HFFc6 (cell line): Measurements from ENCODE around the gene TMEM176B. TPM values are rescaled to one million over a fixed set of nuclear protein-coding genes. Genes with fewer than 3 reads are reported as not detected.
"Not testable (repeated sequence)": the region's sequence is repeated elsewhere in the genome, so short reads cannot be mapped to it uniquely, and the experiment has no call there.

Experiments
- DNase-seq: peaks from one replicate; pipeline ENCODE4 v3.0.0-alpha.2; 2018
- H3K27ac Mint-ChIP-seq: 2 replicates; pipeline ENCODE4 v1.8.0; 2020; ENCODE audit warnings: mild to moderate bottlenecking, mixed read lengths
- H3K27me3 Mint-ChIP-seq: 2 replicates; pipeline ENCODE4 v1.8.0; 2021; ENCODE audit warnings: mild to moderate bottlenecking, moderate library complexity, mixed read lengths; ENCODE audit not compliant: insufficient read depth
- H3K36me3 Mint-ChIP-seq: 2 replicates; pipeline ENCODE4 v1.8.0; 2021; ENCODE audit warnings: low read depth, mixed read lengths
- H3K4me1 Mint-ChIP-seq: 2 replicates; pipeline ENCODE4 v1.8.0; 2020; ENCODE audit warnings: low read depth, mixed read lengths
- H3K4me3 Mint-ChIP-seq: 2 replicates; pipeline ENCODE4 v1.8.0; 2020; ENCODE audit warnings: mild to moderate bottlenecking, moderate library complexity, mixed read lengths
- H3K9me3 Mint-ChIP-seq: 2 replicates; pipeline ENCODE4 v1.8.0; 2020; ENCODE audit warnings: mild to moderate bottlenecking, mixed read lengths
- total RNA-seq, 6 experiments: library from RNA; stranded (reverse); fragmentation: NEBNext Ultra II Directional; extraction: Animal tissue kit (Norgen Biotek cat#: 25700); gene quantifications; 2 replicates in 1 of 6; 3 replicates in 5 of 6; pipeline ENCODE4 v1.2.3, GENCODE V29; 2021
- TF ChIP-seq, protein P1 (sequence below): fragments of 200-600 bp; sonication (generic); IDR thresholded peaks from 2 replicates; pipeline ENCODE4 v1.5.0; 2021; ENCODE audit warnings: antibody characterized with exemption, mild to moderate bottlenecking

The TMEM176B gene
- total RNA-seq, 6 experiments from 2014 or later, result not detected

GRCh38 chr7:150780292-150780691 lies 19.9 kb downstream of the TMEM176B start:
- Mint-ChIP-seq H3K36me3 (no peaks in the 10 kb centered on the region), H3K27me3 (peaks cover 12% of the 10 kb centered on the region), H3K9me3 (no peaks in the 10 kb centered on the region), H3K4me3 (no peak overlapping the region), H3K4me1 (no peaks in the 10 kb centered on the region), H3K27ac (no peak overlapping the region)
- TF ChIP-seq, protein P1, sequence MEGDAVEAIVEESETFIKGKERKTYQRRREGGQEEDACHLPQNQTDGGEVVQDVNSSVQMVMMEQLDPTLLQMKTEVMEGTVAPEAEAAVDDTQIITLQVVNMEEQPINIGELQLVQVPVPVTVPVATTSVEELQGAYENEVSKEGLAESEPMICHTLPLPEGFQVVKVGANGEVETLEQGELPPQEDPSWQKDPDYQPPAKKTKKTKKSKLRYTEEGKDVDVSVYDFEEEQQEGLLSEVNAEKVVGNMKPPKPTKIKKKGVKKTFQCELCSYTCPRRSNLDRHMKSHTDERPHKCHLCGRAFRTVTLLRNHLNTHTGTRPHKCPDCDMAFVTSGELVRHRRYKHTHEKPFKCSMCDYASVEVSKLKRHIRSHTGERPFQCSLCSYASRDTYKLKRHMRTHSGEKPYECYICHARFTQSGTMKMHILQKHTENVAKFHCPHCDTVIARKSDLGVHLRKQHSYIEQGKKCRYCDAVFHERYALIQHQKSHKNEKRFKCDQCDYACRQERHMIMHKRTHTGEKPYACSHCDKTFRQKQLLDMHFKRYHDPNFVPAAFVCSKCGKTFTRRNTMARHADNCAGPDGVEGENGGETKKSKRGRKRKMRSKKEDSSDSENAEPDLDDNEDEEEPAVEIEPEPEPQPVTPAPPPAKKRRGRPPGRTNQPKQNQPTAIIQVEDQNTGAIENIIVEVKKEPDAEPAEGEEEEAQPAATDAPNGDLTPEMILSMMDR, result no peak
- no peak for DNase-seq

DNA sequence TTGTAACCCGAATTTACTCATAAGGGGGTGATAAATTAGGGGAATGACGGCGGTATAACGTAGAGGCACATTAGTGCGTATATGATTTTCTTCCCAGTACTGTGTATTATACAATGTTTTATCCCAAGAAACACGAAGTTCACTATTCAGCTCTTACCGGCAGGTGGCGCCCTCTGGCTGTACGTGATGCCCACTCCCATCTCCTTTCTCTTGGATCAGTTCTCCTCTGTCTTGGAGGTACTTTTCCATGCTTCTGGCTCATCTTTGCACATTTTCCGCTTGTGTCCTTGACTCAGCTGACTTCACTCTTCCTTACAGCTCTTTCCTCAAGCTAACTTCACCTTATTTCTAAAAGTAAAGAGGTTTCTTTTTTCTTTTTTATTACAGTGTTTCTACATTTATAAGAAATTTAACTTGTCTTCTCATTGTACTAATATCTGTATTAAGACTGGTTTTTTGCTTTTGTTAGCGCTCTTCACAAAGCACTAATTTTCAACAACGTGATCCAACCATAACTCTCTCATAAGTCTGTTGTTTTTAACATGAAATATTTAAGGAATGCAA lies 21.3 kb downstream of the TMEM176B start:
- TF ChIP-seq, protein P1, result peak; percentile 94
- Mint-ChIP-seq H3K27ac (no peak overlapping the region), H3K36me3 (no peaks in the 10 kb centered on the region), H3K4me3 (no peak overlapping the region), H3K9me3 (no peaks in the 10 kb centered on the region), H3K4me1 (no peaks in the 10 kb centered on the region), H3K27me3 (peaks cover 7% of the 10 kb centered on the region)
- peak; percentile 38 for DNase-seq

- H3K4me1 Mint-ChIP-seq, result no peaks in the 10 kb centered on the region
- no peaks in the 10 kb centered on the region for H3K9me3 Mint-ChIP-seq
- H3K36me3 Mint-ChIP-seq, result no peaks in the 10 kb centered on the region
- TF ChIP-seq, protein P1, result no peak
- H3K4me3 Mint-ChIP-seq, result no peak overlapping the region
- no peak overlapping the region for H3K27ac Mint-ChIP-seq
- peaks cover 7% of the 10 kb centered on the region for H3K27me3 Mint-ChIP-seq
- DNase-seq, result no peak
These were observed 22.0 kb downstream of the TMEM176B start for GRCh38 chr7:150778014-150778737.

- H3K9me3 Mint-ChIP-seq, H3K36me3 Mint-ChIP-seq, H3K4me1 Mint-ChIP-seq, H3K27ac Mint-ChIP-seq, H3K27me3 Mint-ChIP-seq, DNase-seq, H3K4me3 Mint-ChIP-seq: not testable (repeated sequence)
These were observed 26.0 kb downstream of the TMEM176B start for GRCh38 chr7:150774131-150774530.

DNA sequence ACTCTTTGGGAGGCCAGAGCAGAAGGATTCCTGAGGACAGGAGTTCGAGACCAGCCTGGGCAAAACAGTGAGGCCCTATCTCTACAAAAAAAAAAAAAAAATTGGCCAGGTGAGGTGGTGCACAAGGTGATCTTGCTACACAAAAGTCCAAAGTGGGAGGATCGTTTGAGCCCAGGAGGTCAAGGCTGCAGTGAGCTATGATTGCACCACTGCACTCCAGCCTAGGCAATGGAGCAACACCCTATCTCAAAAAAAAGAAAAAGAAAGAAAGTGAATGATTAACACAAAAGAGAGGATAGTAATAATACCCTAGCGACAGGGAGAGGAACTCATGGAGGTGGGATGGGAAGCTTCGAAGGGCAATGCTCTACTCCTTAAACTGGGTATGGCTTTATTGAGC lies 30.4 kb downstream of the TMEM176B start:
- no peak overlapping the region for H3K4me3 Mint-ChIP-seq
- H3K27me3 Mint-ChIP-seq, result peaks cover 2% of the 10 kb centered on the region; the same call in 1 of the 2 replicates
- peaks cover 4% of the 10 kb centered on the region for H3K9me3 Mint-ChIP-seq
- TF ChIP-seq, protein P1, result no peak
- no peaks in the 10 kb centered on the region for H3K4me1 Mint-ChIP-seq
- DNase-seq, result no peak
- H3K36me3 Mint-ChIP-seq, result no peaks in the 10 kb centered on the region
- H3K27ac Mint-ChIP-seq, result no peak overlapping the region

DNA sequence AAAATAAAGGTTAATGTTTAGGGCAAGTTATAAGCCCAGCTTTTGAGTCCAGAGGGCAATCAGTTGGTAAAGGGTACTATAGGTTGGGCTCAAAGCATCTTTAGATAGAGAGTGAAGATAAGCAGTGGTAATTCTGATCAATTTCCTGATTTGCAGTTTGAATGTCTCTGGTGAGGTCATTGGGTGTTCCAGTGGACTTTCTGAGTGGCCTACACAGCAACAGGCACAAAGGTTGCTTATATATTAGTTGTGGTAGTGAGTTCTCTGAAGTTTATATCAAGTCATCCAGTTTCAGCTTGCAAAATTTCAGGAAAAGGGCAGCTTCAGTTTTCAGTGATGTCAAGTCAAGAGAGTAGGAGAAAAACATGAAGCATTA lies 33.8 kb downstream of the TMEM176B start:
- Mint-ChIP-seq H3K4me1 (no peaks in the 10 kb centered on the region), H3K27ac (no peak overlapping the region), H3K27me3 (peaks cover 2% of the 10 kb centered on the region; the same call in 1 of the 2 replicates), H3K4me3 (no peak overlapping the region), H3K36me3 (no peaks in the 10 kb centered on the region), H3K9me3 (peaks cover 9% of the 10 kb centered on the region)
- no peak for DNase-seq
- TF ChIP-seq, protein P1, result no peak
